PC-3 (cell line): ENCODE data around the gene POMP. TPM values are rescaled to one million over a fixed set of nuclear protein-coding genes. Genes with fewer than 3 reads are reported as not detected.

Experiments used
- ATAC-seq: fragments of 200-7000 bp; cut with Tn5 transposase; 2 replicates; pipeline ENCODE4 v1.9.1; 2020; ENCODE audit warnings: mild to moderate bottlenecking, moderate library complexity
- BruUV-seq: library from RNA; stranded (reverse); fragments of 400-500 nt; replicated peaks from 2 replicates; lab custom pipeline; 2021; lab: Mats Ljungman, UMichigan
- CTCF ChIA-PET: fragments of 300-600 bp; sonication (Branson Sonifier 250); formaldehyde crosslinking; loops from one replicate; lab custom pipeline; 2022; ENCODE audit warnings: antibody characterized with exemption; lab: Charles Lee
- POLR2A ChIA-PET: fragments of 300-600 bp; sonication (Branson Sonifier 250); formaldehyde crosslinking; loops from one replicate; lab custom pipeline; 2022; ENCODE audit warnings: antibody characterized with exemption; ENCODE audit not compliant: unreplicated experiment; lab: Charles Lee
- DNase-seq: peaks from one replicate; pipeline ENCODE4 v3.0.0-alpha.2; 2015
- H2AFZ ChIP-seq: fragments of 300-600 bp; sonication (generic); 2 replicates; pipeline ENCODE4 v1.6.0; 2016; ENCODE audit warnings: antibody characterized with exemption, low read length
- H3F3A ChIP-seq: fragments of 300-600 bp; sonication (generic); one replicate; pipeline ENCODE4 v1.6.0; 2017; ENCODE audit warnings: antibody characterized with exemption, low read length, control low read depth, mild to moderate bottlenecking; ENCODE audit not compliant: unreplicated experiment
- H3K27ac ChIP-seq: fragments of 300-600 bp; sonication (generic); 2 replicates; pipeline ENCODE4 v1.5.1; 2016; ENCODE audit warnings: mild to moderate bottlenecking, low read length
- H3K27me3 ChIP-seq: fragments of 300-600 bp; sonication (generic); 2 replicates; pipeline ENCODE4 v1.6.1; 2016; ENCODE audit warnings: low read length, mixed read lengths
- H3K36me3 ChIP-seq: fragments of 300-600 bp; sonication (generic); 2 replicates; pipeline ENCODE4 v1.6.1; 2016; ENCODE audit warnings: low read depth, mixed run types, low read length, mixed read lengths
- H3K4me1 ChIP-seq: fragments of 300-600 bp; sonication (generic); 2 replicates; pipeline ENCODE4 v1.5.1; 2016; ENCODE audit warnings: low read length; ENCODE audit not compliant: insufficient read depth
- H3K4me2 ChIP-seq: fragments of 300-600 bp; sonication (generic); 2 replicates; pipeline ENCODE4 v1.6.0; 2016; ENCODE audit warnings: low read length
- H3K4me3 ChIP-seq: fragments of 300-600 bp; sonication (generic); 2 replicates; pipeline ENCODE4 v1.5.1; 2016; ENCODE audit warnings: mild to moderate bottlenecking, low read length, mixed read lengths
- H3K79me2 ChIP-seq: fragments of 300-600 bp; sonication (generic); 2 replicates; pipeline ENCODE4 v1.6.1; 2017; ENCODE audit warnings: low read length, mixed read lengths
- H3K9ac ChIP-seq: fragments of 300-600 bp; sonication (generic); 2 replicates; pipeline ENCODE4 v1.6.0; 2016; ENCODE audit warnings: mild to moderate bottlenecking, low read length
- H3K9me2 ChIP-seq: fragments of 300-600 bp; sonication (generic); replicated peaks from 2 replicates; pipeline ENCODE4 v1.6.1; 2016; ENCODE audit warnings: mixed run types, low read length, mixed read lengths
- H3K9me3 ChIP-seq: fragments of 300-600 bp; sonication (generic); 2 replicates; pipeline ENCODE4 v1.6.1; 2016; ENCODE audit warnings: low read length, mixed read lengths
- H4K20me1 ChIP-seq: fragments of 300-600 bp; sonication (generic); 2 replicates; pipeline ENCODE4 v1.6.1; 2016; ENCODE audit warnings: low read length, mixed read lengths
- EZH2 ChIP-seq: fragments of 300-600 bp; sonication (generic); IDR thresholded peaks from one replicate; pipeline ENCODE4 v1.6.1; 2017; ENCODE audit warnings: antibody characterized with exemption, mild to moderate bottlenecking, low read length; ENCODE audit not compliant: unreplicated experiment
- EZH2phosphoT487 ChIP-seq: fragments of 300-600 bp; sonication (generic); IDR thresholded peaks from 2 replicates; pipeline ENCODE4 v1.6.1; 2018; ENCODE audit warnings: mild to moderate bottlenecking, antibody characterized with exemption, low read length, borderline replicate concordance
- intact Hi-C: fragments of 100-400 bp; cut with micrococcal nuclease; formaldehyde crosslinking; loops from 2 replicates; pipeline ENCODE4 v1.9.0; 2023
- total RNA-seq: library from RNA; depleted of rRNA; stranded (reverse); fragments of >200 nt; gene quantifications from 2 replicates; pipeline ENCODE4 v1.2.3, GENCODE V29; 2014
- TF ChIP-seq, protein P1 (sequence below): fragments of 300-600 bp; sonication (generic); conservative IDR thresholded peaks from 2 replicates; pipeline ENCODE4 v1.5.1; 2017; ENCODE audit warnings: antibody characterized with exemption, low read depth, mild to moderate bottlenecking, low read length

The POMP gene
- total RNA-seq, 1 experiment from 2014 or later: 92.8 TPM

DNA sequence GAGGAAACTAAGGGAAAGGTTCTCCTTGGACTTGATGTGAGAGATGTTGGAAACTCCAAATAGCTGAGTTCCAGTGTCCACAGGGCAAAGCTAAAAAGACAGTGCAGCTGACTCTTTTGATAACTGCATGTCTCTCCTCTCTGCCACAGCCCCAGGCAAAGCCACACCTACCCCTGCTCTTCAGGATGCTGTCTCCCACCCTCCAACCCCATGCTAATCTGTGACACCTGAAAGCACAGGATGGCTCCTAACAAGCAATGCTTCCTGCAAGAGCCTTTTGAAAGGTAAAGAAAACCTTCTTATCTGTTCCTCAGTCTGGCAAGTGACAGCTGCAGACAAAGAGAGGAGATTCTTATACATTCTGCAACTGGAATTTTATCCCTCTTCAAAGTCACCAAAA lies 45.4 kb downstream of the POMP start:
- ChIA-PET CTCF (no interaction called here), POLR2A (no interaction called here)
- no peak overlapping the region for H3K9ac ChIP-seq
- DNase-seq (no peak), ATAC-seq (no peak)
- no peak for TF ChIP-seq EZH2phosphoT487
- TF ChIP-seq, protein P1, sequence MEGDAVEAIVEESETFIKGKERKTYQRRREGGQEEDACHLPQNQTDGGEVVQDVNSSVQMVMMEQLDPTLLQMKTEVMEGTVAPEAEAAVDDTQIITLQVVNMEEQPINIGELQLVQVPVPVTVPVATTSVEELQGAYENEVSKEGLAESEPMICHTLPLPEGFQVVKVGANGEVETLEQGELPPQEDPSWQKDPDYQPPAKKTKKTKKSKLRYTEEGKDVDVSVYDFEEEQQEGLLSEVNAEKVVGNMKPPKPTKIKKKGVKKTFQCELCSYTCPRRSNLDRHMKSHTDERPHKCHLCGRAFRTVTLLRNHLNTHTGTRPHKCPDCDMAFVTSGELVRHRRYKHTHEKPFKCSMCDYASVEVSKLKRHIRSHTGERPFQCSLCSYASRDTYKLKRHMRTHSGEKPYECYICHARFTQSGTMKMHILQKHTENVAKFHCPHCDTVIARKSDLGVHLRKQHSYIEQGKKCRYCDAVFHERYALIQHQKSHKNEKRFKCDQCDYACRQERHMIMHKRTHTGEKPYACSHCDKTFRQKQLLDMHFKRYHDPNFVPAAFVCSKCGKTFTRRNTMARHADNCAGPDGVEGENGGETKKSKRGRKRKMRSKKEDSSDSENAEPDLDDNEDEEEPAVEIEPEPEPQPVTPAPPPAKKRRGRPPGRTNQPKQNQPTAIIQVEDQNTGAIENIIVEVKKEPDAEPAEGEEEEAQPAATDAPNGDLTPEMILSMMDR: no peak
- no peak for TF ChIP-seq EZH2
- H3K27me3 ChIP-seq: no peaks in the 10 kb centered on the region
- no peaks in the 10 kb centered on the region for H3K9me3 ChIP-seq
- H3K4me3 ChIP-seq: no peak overlapping the region
- no peaks in the 10 kb centered on the region for H3F3A ChIP-seq
- H4K20me1 ChIP-seq: no peaks in the 10 kb centered on the region
- H3K9me2 ChIP-seq: no peaks in the 10 kb centered on the region
- H3K79me2 ChIP-seq: no peaks in the 10 kb centered on the region
- no peak overlapping the region for H3K27ac ChIP-seq
- BruUV-seq: no TSS peak
- H3K4me1 ChIP-seq: peaks cover 9% of the 10 kb centered on the region
- intact Hi-C loops: no loop called here
- no peaks in the 10 kb centered on the region for H3K36me3 ChIP-seq
- H2AFZ ChIP-seq: no peak overlapping the region
- no peak overlapping the region for H3K4me2 ChIP-seq

DNA sequence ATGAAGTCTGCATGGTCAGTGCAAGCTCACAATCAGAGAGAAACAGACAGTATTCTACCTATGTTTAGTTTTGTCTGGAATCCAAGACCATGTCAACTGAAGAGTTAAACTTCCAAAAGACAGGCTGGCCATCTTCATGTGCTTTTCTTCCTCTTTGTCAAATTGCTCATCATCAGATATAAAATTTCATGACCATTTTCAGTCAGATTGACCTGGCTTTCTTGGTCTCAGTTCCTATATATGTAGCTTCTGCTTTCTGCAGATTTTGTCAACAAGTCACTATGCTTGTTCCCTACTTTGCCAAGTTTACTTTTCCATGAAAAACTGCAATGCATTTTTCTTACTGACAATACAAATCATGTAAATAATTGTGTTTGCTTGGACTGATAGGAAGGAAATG lies 46.0 kb downstream of the POMP start:
- Histone ChIP-seq H3K4me3 (no peak overlapping the region), H3K27me3 (no peaks in the 10 kb centered on the region), H3K4me1 (peaks cover 10% of the 10 kb centered on the region), H3K9ac (no peak overlapping the region), H3F3A (no peaks in the 10 kb centered on the region), H2AFZ (no peak overlapping the region), H3K79me2 (no peaks in the 10 kb centered on the region), H3K9me2 (no peaks in the 10 kb centered on the region), H3K4me2 (no peak overlapping the region), H3K27ac (no peak overlapping the region), H3K36me3 (no peaks in the 10 kb centered on the region), H3K9me3 (no peaks in the 10 kb centered on the region), H4K20me1 (no peaks in the 10 kb centered on the region)
- no peak for TF ChIP-seq EZH2
- intact Hi-C loops: no loop called here
- ATAC-seq (no peak), DNase-seq (no peak)
- POLR2A ChIA-PET: no interaction called here
- CTCF ChIA-PET: no interaction called here
- no TSS peak for BruUV-seq

DNA sequence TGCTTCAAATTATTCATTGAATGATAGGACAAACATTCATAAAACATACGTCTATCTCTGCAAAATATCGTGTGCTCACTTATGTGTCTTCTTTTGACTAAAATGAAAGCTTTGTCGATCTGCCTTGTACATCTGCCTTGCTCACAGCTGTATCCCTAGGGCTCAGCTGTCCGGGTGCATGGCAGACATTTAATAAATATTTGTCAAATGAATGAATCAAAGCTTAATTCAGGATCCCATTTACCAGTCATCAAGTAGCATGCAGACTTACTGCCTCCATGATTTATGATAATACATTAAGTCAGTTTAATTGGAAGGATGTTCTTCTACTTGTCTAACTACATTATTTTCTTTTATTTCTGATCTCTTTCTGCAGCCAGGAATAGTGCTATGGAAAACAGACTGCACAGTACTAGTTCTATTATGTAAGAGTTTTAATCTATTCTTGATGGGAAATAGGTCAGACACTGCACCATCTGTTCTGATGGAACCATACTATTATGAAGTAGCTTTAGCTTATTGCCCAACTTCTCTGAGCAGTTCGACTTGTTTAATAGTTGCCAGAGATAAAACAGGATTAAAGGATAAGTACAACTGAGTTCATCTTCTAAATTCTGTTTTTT lies 46.6 kb downstream of the POMP start:
- Histone ChIP-seq H3K4me2 (no peak overlapping the region), H3K27ac (no peak overlapping the region), H4K20me1 (no peaks in the 10 kb centered on the region), H2AFZ (no peak overlapping the region), H3K4me3 (no peak overlapping the region), H3K9me2 (no peaks in the 10 kb centered on the region), H3K9ac (no peak overlapping the region), H3K4me1 (peaks cover 13% of the 10 kb centered on the region), H3K27me3 (no peaks in the 10 kb centered on the region), H3K9me3 (no peaks in the 10 kb centered on the region), H3F3A (no peaks in the 10 kb centered on the region), H3K79me2 (no peaks in the 10 kb centered on the region), H3K36me3 (no peaks in the 10 kb centered on the region)
- DNase-seq (no peak), ATAC-seq (no peak)
- no TSS peak for BruUV-seq
- TF ChIP-seq, protein P1: no peak
- TF ChIP-seq EZH2phosphoT487: no peak
- TF ChIP-seq EZH2: no peak
- ChIA-PET POLR2A (no interaction called here), CTCF (no interaction called here)
- intact Hi-C loops: no loop called here
